WTC11 (cell line): ENCODE data around the gene SAMM50. TPM values are rescaled to one million over a fixed set of nuclear protein-coding genes. Genes with fewer than 3 reads are reported as not detected.

Source experiments
- ATAC-seq: fragments of 200-7000 bp; cut with Tn5 transposase; 2 replicates; pipeline ENCODE4 v1.10.0; 2021; ENCODE audit warnings: mild to moderate bottlenecking, moderate library complexity
- CTCF ChIA-PET: fragments of 300-600 bp; sonication (Branson Sonifier 250); formaldehyde crosslinking; loops from one replicate; lab custom pipeline; 2021; ENCODE audit warnings: antibody characterized with exemption; lab: Charles Lee
- POLR2A ChIA-PET: fragments of 350-600 bp; sonication (Branson Sonifier 250); formaldehyde crosslinking; loops from one replicate; lab custom pipeline; 2021; ENCODE audit warnings: antibody characterized with exemption; lab: Charles Lee
- DNase-seq: peaks from one replicate; pipeline ENCODE4 v3.0.0; 2021; ENCODE audit warnings: low spot score
- H3K27ac Mint-ChIP-seq: 2 replicates; pipeline ENCODE4 v1.8.0; 2021; ENCODE audit warnings: mixed read lengths
- H3K27me3 Mint-ChIP-seq: 2 replicates; pipeline ENCODE4 v1.8.0; 2021; ENCODE audit warnings: low read depth, mild to moderate bottlenecking, moderate library complexity, mixed read lengths
- H3K36me3 Mint-ChIP-seq: 2 replicates; pipeline ENCODE4 v1.8.0; 2021; ENCODE audit warnings: mixed read lengths
- H3K4me1 Mint-ChIP-seq: 2 replicates; pipeline ENCODE4 v1.8.0; 2022; ENCODE audit warnings: mixed read lengths
- H3K4me3 Mint-ChIP-seq: 2 replicates; pipeline ENCODE4 v1.8.0; 2021; ENCODE audit warnings: mild to moderate bottlenecking, moderate library complexity, mixed read lengths
- H3K9me3 Mint-ChIP-seq: 2 replicates; pipeline ENCODE4 v1.8.0; 2021; ENCODE audit warnings: mixed read lengths
- CBFB ChIP-seq: sonication (generic); formaldehyde crosslinking; IDR thresholded peaks from 2 replicates; pipeline ENCODE4 v1.8.1; 2022; ENCODE audit warnings: mild to moderate bottlenecking, low read depth, missing genetic modification reagents
- ESRRA ChIP-seq: sonication (generic); formaldehyde crosslinking; IDR thresholded peaks from 2 replicates; pipeline ENCODE4 v1.8.1; 2022; ENCODE audit warnings: mild to moderate bottlenecking, missing genetic modification reagents, borderline replicate concordance
- MXD4 ChIP-seq: fragments of 250-450 bp; sonication (Bioruptor Pico); IDR thresholded peaks from 2 replicates; pipeline ENCODE4 v1.8.0; 2021; ENCODE audit warnings: mild to moderate bottlenecking, moderate library complexity, borderline replicate concordance
- MYBL2 ChIP-seq: sonication (generic); formaldehyde crosslinking; IDR thresholded peaks from 2 replicates; pipeline ENCODE4 v1.8.1; 2023; ENCODE audit warnings: mild to moderate bottlenecking, moderate library complexity, missing genetic modification reagents
- NFE2L1 ChIP-seq: sonication (generic); formaldehyde crosslinking; IDR thresholded peaks from 2 replicates; pipeline ENCODE4 v1.8.1; 2023; ENCODE audit warnings: missing genetic modification reagents
- NFYB ChIP-seq: sonication (generic); formaldehyde crosslinking; conservative IDR thresholded peaks from 2 replicates; pipeline ENCODE4 v1.8.0; 2022; ENCODE audit warnings: low read depth, missing genetic modification reagents
- TCF7 ChIP-seq: sonication (generic); formaldehyde crosslinking; IDR thresholded peaks from 2 replicates; pipeline ENCODE4 v1.8.0; 2022; ENCODE audit warnings: mild to moderate bottlenecking, low read depth, missing genetic modification reagents, moderate library complexity
- ZNF671 ChIP-seq: fragments of 250-450 bp; sonication (Bioruptor Pico); IDR thresholded peaks from 2 replicates; pipeline ENCODE4 v1.8.0; 2021; ENCODE audit warnings: mild to moderate bottlenecking
- total RNA-seq: library from RNA; stranded (reverse); gene quantifications from 3 replicates; pipeline ENCODE4 v1.2.3, GENCODE V29; 2021
- TF ChIP-seq, protein P1 (sequence below): fragments of 250-450 bp; sonication (Bioruptor Pico); IDR thresholded peaks from 2 replicates; pipeline ENCODE4 v1.9.0; 2021; ENCODE audit warnings: mild to moderate bottlenecking
- TF ChIP-seq, protein P2 (sequence below): sonication (generic); formaldehyde crosslinking; IDR thresholded peaks from 2 replicates; pipeline ENCODE4 v1.8.0; 2022; ENCODE audit warnings: mild to moderate bottlenecking, missing genetic modification reagents
- TF ChIP-seq, protein P3 (sequence below): fragments of 250-450 bp; sonication (Bioruptor Pico); conservative IDR thresholded peaks from 2 replicates; pipeline ENCODE4 v1.9.0; 2021; ENCODE audit warnings: mild to moderate bottlenecking
- TF ChIP-seq, protein P4 (sequence below): sonication (generic); formaldehyde crosslinking; IDR thresholded peaks from 2 replicates; pipeline ENCODE4 v1.8.1; 2022; ENCODE audit warnings: low read depth, mild to moderate bottlenecking, moderate library complexity, missing genetic modification reagents, borderline replicate concordance
- TF ChIP-seq, protein P5 (sequence below): sonication (generic); formaldehyde crosslinking; IDR thresholded peaks from 2 replicates; pipeline ENCODE4 v1.8.0; 2023; ENCODE audit warnings: mild to moderate bottlenecking, missing genetic modification reagents
- TF ChIP-seq, protein P6 (sequence below): sonication (generic); formaldehyde crosslinking; IDR thresholded peaks from 2 replicates; pipeline ENCODE4 v1.8.1; 2023; ENCODE audit warnings: mild to moderate bottlenecking, missing genetic modification reagents
- TF ChIP-seq, protein P7 (sequence below): fragments of 250-450 bp; sonication (Bioruptor Pico); IDR thresholded peaks from 2 replicates; pipeline ENCODE4 v1.8.0; 2021; ENCODE audit warnings: mild to moderate bottlenecking
- TF ChIP-seq, protein P8 (sequence below): sonication (generic); formaldehyde crosslinking; IDR thresholded peaks from 2 replicates; pipeline ENCODE4 v1.8.0; 2023; ENCODE audit warnings: missing genetic modification reagents
- TF ChIP-seq, protein P9 (sequence below): sonication (generic); formaldehyde crosslinking; IDR thresholded peaks from 2 replicates; pipeline ENCODE4 v1.8.1; 2022; ENCODE audit warnings: mild to moderate bottlenecking, missing genetic modification reagents, moderate library complexity, borderline replicate concordance
- TF ChIP-seq, protein P10 (sequence below): fragments of 250-450 bp; sonication (Bioruptor Pico); IDR thresholded peaks from 2 replicates; pipeline ENCODE4 v1.9.0; 2021; ENCODE audit warnings: mild to moderate bottlenecking

Gene SAMM50
- total RNA-seq, 1 experiment from 2014 or later = 72.1 TPM

DNA sequence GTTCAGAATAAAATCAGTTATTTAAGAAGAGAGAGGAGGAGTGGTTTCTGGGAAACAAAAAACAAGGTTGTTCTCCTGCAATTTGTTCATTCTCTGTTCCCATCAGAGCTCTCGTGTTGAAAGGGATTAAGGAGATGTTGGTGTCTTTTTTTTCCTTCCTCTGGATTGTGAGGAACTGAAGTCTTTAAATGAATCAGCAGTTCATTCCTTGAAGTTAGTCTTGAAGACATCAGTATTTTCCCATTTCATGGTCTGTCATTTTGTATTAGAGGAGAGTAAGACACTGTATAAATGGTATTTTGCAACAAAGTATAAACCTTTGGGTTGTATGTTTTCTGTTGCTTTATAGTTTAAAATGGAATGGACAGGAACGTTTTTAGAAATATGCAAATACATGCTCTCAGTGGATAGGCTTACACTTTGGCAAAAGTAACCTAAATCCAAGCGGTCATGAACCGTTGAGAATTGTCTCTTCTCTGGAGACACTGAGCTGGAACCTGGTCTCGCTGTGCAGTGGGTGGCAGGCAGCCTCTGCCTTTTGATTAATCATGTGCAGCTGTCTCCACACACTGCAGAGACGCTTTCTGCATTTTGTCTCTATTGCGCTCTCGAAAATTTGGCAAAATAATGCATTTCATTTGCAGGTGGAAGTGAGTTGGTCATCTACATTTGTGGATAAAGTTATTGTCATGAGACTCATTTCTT, 33.0 kb downstream of the SAMM50 start:
- no peak for DNase-seq
- Mint-ChIP-seq H3K27ac (no peak overlapping the region), H3K36me3 (peaks cover 58% of the 10 kb centered on the region), H3K4me3 (no peak overlapping the region), H3K9me3 (no peaks in the 10 kb centered on the region), H3K27me3 (no peaks in the 10 kb centered on the region), H3K4me1 (no peaks in the 10 kb centered on the region)
- TF ChIP-seq, protein P1, sequence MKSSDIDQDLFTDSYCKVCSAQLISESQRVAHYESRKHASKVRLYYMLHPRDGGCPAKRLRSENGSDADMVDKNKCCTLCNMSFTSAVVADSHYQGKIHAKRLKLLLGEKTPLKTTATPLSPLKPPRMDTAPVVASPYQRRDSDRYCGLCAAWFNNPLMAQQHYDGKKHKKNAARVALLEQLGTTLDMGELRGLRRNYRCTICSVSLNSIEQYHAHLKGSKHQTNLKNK = no peak
- TF ChIP-seq TCF7 (CRISPR knock-in tag) (no peak), ESRRA (CRISPR knock-in tag) (no peak)
- ATAC-seq = no peak
- ChIA-PET CTCF (interaction anchor here (0.9 to 1.5 kb wide), 2 partner anchors 106 to 637 kb away, joined by 3 read pairs; no protein-coding TSS in a partner anchor), POLR2A (no interaction called here)

DNA sequence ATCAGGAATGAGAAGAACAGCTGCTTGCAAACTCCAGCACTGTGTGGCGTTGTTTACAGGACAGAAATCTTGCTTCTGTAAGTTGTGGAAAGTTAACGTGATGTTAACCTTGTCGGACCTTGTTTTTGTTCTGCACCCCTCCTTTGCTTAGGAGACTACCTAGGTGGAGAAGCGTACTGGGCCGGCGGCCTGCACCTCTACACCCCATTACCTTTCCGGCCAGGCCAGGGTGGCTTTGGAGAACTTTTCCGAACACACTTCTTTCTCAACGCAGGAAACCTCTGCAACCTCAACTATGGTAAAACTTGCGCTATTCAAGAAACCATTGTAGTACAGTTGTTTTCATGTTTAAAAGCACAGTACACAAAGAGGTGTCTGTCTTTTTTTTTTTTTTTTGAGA, 33.7 kb downstream of the SAMM50 start:
- ChIA-PET POLR2A (no interaction called here), CTCF (no interaction called here)
- Mint-ChIP-seq H3K9me3 (no peaks in the 10 kb centered on the region), H3K27ac (no peak overlapping the region), H3K36me3 (peaks cover 59% of the 10 kb centered on the region), H3K4me1 (no peaks in the 10 kb centered on the region), H3K4me3 (no peak overlapping the region), H3K27me3 (no peaks in the 10 kb centered on the region)
- ATAC-seq (no peak), DNase-seq (no peak)
- TF ChIP-seq MYBL2 (CRISPR knock-in tag) = no peak
- TF ChIP-seq, protein P2, sequence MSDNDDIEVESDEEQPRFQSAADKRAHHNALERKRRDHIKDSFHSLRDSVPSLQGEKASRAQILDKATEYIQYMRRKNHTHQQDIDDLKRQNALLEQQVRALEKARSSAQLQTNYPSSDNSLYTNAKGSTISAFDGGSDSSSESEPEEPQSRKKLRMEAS (CRISPR knock-in tag) = no peak
- TF ChIP-seq MXD4 (CRISPR knock-in tag) = no peak
- TF ChIP-seq NFYB (CRISPR knock-in tag) = no peak
- TF ChIP-seq, protein P3, sequence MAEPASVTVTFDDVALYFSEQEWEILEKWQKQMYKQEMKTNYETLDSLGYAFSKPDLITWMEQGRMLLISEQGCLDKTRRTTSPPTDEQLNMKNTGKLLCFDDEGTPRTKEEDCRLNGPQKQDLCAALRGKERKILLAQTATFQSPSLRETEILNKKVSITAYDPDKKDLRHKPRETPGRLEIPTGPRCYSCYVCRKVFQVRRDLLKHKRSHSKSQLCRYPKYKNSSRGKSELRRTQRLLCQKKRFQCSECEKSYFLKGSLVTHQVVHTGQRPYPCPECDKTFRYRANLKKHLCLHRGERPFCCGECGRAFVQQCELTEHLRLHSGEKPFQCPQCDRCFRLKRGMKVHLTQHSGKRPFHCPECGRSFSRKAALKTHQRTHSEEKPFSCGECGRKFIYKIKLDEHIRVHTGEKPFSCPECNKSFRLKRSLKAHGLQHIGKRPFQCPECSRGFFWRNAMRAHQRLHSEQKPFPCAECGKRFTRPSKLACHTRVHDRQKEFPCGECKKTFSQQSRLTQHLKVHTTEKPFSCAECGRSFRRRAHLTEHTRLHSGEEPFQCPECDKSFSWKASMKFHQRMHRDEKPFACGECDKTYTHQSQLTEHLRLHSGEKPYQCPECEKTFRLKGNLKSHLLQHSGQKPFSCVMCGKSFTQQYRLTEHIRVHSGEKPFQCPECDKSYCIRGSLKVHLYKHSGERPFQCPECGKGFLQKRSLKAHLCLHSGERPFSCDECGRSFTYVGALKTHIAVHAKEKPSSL = no peak
- TF ChIP-seq, protein P4, sequence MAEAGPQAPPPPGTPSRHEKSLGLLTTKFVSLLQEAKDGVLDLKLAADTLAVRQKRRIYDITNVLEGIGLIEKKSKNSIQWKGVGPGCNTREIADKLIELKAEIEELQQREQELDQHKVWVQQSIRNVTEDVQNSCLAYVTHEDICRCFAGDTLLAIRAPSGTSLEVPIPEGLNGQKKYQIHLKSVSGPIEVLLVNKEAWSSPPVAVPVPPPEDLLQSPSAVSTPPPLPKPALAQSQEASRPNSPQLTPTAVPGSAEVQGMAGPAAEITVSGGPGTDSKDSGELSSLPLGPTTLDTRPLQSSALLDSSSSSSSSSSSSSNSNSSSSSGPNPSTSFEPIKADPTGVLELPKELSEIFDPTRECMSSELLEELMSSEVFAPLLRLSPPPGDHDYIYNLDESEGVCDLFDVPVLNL (CRISPR knock-in tag) = no peak
- TF ChIP-seq, protein P5, sequence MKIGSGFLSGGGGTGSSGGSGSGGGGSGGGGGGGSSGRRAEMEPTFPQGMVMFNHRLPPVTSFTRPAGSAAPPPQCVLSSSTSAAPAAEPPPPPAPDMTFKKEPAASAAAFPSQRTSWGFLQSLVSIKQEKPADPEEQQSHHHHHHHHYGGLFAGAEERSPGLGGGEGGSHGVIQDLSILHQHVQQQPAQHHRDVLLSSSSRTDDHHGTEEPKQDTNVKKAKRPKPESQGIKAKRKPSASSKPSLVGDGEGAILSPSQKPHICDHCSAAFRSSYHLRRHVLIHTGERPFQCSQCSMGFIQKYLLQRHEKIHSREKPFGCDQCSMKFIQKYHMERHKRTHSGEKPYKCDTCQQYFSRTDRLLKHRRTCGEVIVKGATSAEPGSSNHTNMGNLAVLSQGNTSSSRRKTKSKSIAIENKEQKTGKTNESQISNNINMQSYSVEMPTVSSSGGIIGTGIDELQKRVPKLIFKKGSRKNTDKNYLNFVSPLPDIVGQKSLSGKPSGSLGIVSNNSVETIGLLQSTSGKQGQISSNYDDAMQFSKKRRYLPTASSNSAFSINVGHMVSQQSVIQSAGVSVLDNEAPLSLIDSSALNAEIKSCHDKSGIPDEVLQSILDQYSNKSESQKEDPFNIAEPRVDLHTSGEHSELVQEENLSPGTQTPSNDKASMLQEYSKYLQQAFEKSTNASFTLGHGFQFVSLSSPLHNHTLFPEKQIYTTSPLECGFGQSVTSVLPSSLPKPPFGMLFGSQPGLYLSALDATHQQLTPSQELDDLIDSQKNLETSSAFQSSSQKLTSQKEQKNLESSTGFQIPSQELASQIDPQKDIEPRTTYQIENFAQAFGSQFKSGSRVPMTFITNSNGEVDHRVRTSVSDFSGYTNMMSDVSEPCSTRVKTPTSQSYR (CRISPR knock-in tag) = no peak
- TF ChIP-seq, protein P6, sequence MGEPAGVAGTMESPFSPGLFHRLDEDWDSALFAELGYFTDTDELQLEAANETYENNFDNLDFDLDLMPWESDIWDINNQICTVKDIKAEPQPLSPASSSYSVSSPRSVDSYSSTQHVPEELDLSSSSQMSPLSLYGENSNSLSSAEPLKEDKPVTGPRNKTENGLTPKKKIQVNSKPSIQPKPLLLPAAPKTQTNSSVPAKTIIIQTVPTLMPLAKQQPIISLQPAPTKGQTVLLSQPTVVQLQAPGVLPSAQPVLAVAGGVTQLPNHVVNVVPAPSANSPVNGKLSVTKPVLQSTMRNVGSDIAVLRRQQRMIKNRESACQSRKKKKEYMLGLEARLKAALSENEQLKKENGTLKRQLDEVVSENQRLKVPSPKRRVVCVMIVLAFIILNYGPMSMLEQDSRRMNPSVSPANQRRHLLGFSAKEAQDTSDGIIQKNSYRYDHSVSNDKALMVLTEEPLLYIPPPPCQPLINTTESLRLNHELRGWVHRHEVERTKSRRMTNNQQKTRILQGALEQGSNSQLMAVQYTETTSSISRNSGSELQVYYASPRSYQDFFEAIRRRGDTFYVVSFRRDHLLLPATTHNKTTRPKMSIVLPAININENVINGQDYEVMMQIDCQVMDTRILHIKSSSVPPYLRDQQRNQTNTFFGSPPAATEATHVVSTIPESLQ (CRISPR knock-in tag) = no peak
- no peak for TF ChIP-seq ZNF671 (CRISPR knock-in tag)
- TF ChIP-seq NFE2L1 (CRISPR knock-in tag) = no peak
- TF ChIP-seq, protein P7, sequence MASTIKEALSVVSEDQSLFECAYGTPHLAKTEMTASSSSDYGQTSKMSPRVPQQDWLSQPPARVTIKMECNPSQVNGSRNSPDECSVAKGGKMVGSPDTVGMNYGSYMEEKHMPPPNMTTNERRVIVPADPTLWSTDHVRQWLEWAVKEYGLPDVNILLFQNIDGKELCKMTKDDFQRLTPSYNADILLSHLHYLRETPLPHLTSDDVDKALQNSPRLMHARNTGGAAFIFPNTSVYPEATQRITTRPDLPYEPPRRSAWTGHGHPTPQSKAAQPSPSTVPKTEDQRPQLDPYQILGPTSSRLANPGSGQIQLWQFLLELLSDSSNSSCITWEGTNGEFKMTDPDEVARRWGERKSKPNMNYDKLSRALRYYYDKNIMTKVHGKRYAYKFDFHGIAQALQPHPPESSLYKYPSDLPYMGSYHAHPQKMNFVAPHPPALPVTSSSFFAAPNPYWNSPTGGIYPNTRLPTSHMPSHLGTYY = no peak
- TF ChIP-seq, protein P8, sequence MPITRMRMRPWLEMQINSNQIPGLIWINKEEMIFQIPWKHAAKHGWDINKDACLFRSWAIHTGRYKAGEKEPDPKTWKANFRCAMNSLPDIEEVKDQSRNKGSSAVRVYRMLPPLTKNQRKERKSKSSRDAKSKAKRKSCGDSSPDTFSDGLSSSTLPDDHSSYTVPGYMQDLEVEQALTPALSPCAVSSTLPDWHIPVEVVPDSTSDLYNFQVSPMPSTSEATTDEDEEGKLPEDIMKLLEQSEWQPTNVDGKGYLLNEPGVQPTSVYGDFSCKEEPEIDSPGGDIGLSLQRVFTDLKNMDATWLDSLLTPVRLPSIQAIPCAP (CRISPR knock-in tag) = no peak
- no peak for TF ChIP-seq CBFB (CRISPR knock-in tag)
- TF ChIP-seq, protein P9, sequence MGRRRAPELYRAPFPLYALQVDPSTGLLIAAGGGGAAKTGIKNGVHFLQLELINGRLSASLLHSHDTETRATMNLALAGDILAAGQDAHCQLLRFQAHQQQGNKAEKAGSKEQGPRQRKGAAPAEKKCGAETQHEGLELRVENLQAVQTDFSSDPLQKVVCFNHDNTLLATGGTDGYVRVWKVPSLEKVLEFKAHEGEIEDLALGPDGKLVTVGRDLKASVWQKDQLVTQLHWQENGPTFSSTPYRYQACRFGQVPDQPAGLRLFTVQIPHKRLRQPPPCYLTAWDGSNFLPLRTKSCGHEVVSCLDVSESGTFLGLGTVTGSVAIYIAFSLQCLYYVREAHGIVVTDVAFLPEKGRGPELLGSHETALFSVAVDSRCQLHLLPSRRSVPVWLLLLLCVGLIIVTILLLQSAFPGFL (CRISPR knock-in tag) = no peak
- TF ChIP-seq, protein P10, sequence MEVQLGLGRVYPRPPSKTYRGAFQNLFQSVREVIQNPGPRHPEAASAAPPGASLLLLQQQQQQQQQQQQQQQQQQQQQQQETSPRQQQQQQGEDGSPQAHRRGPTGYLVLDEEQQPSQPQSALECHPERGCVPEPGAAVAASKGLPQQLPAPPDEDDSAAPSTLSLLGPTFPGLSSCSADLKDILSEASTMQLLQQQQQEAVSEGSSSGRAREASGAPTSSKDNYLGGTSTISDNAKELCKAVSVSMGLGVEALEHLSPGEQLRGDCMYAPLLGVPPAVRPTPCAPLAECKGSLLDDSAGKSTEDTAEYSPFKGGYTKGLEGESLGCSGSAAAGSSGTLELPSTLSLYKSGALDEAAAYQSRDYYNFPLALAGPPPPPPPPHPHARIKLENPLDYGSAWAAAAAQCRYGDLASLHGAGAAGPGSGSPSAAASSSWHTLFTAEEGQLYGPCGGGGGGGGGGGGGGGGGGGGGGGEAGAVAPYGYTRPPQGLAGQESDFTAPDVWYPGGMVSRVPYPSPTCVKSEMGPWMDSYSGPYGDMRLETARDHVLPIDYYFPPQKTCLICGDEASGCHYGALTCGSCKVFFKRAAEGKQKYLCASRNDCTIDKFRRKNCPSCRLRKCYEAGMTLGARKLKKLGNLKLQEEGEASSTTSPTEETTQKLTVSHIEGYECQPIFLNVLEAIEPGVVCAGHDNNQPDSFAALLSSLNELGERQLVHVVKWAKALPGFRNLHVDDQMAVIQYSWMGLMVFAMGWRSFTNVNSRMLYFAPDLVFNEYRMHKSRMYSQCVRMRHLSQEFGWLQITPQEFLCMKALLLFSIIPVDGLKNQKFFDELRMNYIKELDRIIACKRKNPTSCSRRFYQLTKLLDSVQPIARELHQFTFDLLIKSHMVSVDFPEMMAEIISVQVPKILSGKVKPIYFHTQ (CRISPR knock-in tag) = no peak
